Neural crest cell (in vitro differentiated cells): ENCODE results near the gene HPD. TPM values are rescaled to one million over a fixed set of nuclear protein-coding genes. Genes with fewer than 3 reads are reported as not detected.

Experiments used
- DNase-seq: peaks from one replicate; pipeline ENCODE4 v3.0.0; 2021; ENCODE audit warnings: low read depth, mixed read lengths, low spot score
- H3K27ac Mint-ChIP-seq: one replicate; pipeline ENCODE4 v1.8.0; 2021; ENCODE audit warnings: mild to moderate bottlenecking, mixed read lengths; ENCODE audit not compliant: unreplicated experiment
- H3K27me3 Mint-ChIP-seq: 2 replicates; pipeline ENCODE4 v1.8.0; 2021; ENCODE audit warnings: low read depth, mild to moderate bottlenecking, mixed read lengths
- H3K36me3 Mint-ChIP-seq: 2 replicates; pipeline ENCODE4 v1.8.0; 2021; ENCODE audit warnings: low read depth, mild to moderate bottlenecking, mixed read lengths
- H3K4me1 Mint-ChIP-seq: 2 replicates; pipeline ENCODE4 v1.8.0; 2021; ENCODE audit warnings: mixed read lengths
- H3K4me3 Mint-ChIP-seq: one replicate; pipeline ENCODE4 v1.8.0; 2021; ENCODE audit warnings: mild to moderate bottlenecking, mixed read lengths
- H3K9me3 Mint-ChIP-seq: 2 replicates; pipeline ENCODE4 v1.8.0; 2021; ENCODE audit warnings: mixed read lengths
- total RNA-seq: library from RNA; stranded (reverse); gene quantifications from 2 replicates; pipeline ENCODE4 v1.2.1, GENCODE V29; 2021
- TF ChIP-seq, protein P1 (sequence below): fragments of 200-600 bp; sonication (generic); conservative IDR thresholded peaks from 2 replicates; pipeline ENCODE4 v1.5.0; 2021; ENCODE audit warnings: antibody characterized with exemption, mild to moderate bottlenecking

The HPD gene
- total RNA-seq, 1 donor from 2014 or later: 0.21 TPM

DNA sequence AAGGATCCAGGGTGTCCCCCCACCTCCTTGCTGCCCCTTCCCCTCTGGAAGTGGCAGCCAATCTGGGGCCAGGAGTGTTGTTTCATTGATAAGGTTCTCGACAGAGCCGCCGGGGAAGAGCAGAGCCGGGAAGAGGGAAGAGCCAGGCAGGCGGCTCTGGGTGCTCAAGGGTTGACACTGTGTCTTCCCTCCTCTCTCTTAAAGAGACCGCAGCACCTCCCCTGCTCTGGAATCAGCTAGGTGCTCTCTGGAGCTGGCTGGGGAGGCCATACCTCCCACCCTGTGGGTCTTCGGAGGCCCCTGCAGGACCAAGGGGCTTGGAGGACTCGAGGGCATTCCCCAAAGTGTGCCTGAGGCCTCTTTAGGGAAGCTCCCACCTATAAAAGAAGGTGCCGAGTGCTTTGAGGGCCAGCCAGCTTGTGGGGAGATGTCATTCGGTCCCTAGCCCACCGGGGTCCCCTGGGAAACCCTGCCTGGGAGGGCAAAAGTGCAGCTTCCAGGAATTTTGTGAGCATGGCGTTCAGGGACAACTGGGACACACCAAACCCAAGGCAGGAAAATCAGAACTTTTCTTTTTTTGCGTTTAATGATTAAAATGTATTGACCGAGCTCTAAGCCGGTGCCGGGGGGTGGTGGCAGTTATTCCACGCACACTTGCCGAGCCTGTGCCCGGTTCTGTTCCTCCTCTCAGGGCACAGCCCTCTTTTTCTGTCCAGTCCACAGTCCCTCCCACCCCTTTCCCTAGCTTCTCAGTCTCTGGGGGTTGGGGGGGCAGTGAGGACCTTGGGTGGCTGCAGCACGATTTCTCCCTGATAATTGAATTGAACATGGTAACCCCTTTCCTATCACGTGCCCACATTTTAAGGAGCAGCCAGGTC is 51.9 kb downstream of the HPD start:
- Mint-ChIP-seq H3K9me3 (no peaks in the 10 kb centered on the region), H3K4me3 (peak overlapping the region; percentile 84), H3K27ac (peak overlapping the region; percentile 73), H3K36me3 (peaks cover 8% of the 10 kb centered on the region), H3K27me3 (peaks cover 8% of the 10 kb centered on the region), H3K4me1 (peaks cover 46% of the 10 kb centered on the region)
- TF ChIP-seq, protein P1, sequence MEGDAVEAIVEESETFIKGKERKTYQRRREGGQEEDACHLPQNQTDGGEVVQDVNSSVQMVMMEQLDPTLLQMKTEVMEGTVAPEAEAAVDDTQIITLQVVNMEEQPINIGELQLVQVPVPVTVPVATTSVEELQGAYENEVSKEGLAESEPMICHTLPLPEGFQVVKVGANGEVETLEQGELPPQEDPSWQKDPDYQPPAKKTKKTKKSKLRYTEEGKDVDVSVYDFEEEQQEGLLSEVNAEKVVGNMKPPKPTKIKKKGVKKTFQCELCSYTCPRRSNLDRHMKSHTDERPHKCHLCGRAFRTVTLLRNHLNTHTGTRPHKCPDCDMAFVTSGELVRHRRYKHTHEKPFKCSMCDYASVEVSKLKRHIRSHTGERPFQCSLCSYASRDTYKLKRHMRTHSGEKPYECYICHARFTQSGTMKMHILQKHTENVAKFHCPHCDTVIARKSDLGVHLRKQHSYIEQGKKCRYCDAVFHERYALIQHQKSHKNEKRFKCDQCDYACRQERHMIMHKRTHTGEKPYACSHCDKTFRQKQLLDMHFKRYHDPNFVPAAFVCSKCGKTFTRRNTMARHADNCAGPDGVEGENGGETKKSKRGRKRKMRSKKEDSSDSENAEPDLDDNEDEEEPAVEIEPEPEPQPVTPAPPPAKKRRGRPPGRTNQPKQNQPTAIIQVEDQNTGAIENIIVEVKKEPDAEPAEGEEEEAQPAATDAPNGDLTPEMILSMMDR: no peak
- no peak for DNase-seq

DNA sequence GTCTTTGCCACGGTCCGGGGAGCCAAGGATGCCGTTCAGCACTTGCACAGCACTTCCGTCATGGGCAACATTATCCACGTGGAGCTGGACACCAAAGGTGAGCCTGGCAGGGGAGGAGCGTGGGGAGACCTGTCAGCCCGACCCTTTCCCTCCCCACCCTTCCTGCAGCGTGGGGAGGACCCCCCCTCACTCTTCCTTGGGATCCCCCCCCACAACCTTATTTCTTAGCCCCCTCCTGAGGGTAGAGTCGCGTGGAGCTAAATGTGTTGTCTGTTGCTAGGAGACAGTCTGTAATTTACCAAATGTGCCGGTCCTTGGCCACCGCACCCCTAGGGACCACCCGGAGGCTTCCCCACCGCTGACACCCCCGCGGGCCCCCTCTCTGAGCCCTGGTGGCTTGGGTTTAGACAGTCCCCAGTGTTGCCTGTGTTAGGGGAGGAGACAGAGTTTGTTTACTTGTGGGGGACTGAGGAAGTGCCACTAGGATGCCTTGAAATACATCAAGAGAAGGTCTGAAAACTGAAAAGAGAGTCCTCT is 52.6 kb downstream of the HPD start:
- H3K36me3 Mint-ChIP-seq: peaks cover 14% of the 10 kb centered on the region
- H3K27me3 Mint-ChIP-seq: peaks cover 15% of the 10 kb centered on the region
- no peaks in the 10 kb centered on the region for H3K9me3 Mint-ChIP-seq
- peaks cover 47% of the 10 kb centered on the region for H3K4me1 Mint-ChIP-seq
- TF ChIP-seq, protein P1: no peak
- DNase-seq: no peak
- H3K4me3 Mint-ChIP-seq: peak overlapping the region; percentile 84
- H3K27ac Mint-ChIP-seq: peak overlapping the region; percentile 73

DNA sequence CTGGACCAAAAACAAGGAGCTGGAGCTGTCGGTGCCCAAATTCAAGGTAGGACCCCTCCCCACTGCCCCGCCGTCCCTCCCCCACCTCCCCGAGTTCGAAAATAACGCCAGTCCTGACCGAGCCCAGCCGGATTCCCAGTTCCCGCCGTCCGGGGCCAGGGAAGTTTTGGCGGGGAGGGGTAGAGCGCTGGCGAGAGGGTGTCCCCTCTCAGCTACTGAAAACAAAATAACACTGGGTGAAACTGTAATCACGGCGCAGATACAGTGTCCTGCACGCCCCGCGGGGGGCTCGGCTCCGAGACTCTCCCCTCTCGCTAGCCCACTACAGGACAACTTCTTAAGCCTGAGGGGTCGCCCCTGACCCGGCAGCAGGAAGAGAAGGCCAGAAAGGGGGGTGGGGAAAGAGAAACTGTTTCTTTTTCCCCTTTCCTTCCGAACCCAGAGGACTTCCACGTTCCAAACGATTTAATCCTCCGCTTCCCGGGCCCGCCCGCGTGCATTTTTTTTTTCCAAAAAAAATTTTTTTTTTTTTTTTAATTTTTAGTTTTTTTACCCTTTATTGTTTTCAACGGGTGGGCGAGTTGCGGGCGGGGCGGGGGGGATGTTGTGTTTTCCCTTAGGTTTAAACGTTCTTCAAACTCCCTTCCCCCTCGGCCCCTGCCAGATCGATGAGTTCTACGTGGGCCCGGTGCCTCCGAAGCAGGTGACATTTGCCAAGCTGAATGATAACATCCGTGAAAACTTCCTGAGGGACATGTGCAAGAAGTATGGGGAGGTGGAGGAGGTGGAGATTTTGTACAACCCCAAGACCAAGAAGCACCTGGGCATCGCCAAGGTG is 53.3 kb downstream of the HPD start:
- Mint-ChIP-seq H3K9me3 (no peaks in the 10 kb centered on the region), H3K36me3 (peaks cover 14% of the 10 kb centered on the region), H3K4me1 (peaks cover 42% of the 10 kb centered on the region), H3K4me3 (peak overlapping the region; percentile 84), H3K27ac (no peak overlapping the region), H3K27me3 (peaks cover 15% of the 10 kb centered on the region)
- TF ChIP-seq, protein P1: no peak
- DNase-seq: no peak

- H3K9me3 Mint-ChIP-seq: no peaks in the 10 kb centered on the region
- TF ChIP-seq, protein P1: no peak
- DNase-seq: no peak
- H3K36me3 Mint-ChIP-seq: peaks cover 13% of the 10 kb centered on the region
- peaks cover 17% of the 10 kb centered on the region for H3K27me3 Mint-ChIP-seq
- H3K4me3 Mint-ChIP-seq: peak overlapping the region; percentile 84
- H3K4me1 Mint-ChIP-seq: peaks cover 42% of the 10 kb centered on the region
- no peak overlapping the region for H3K27ac Mint-ChIP-seq
Observed at GRCh38 chr12:121804417-121805111, 54.1 kb downstream of the HPD start.

- no peaks in the 10 kb centered on the region for H3K9me3 Mint-ChIP-seq
- TF ChIP-seq, protein P1: no peak
- no peak for DNase-seq
- peak within 1 kb of the TSS; percentile 93 for H3K4me3 Mint-ChIP-seq
- H3K27me3 Mint-ChIP-seq: peaks cover 21% of the 10 kb centered on the region
- H3K36me3 Mint-ChIP-seq: peaks cover 10% of the 10 kb centered on the region
- H3K27ac Mint-ChIP-seq: peak within 1 kb of the TSS; percentile 99
- peaks cover 47% of the 10 kb centered on the region for H3K4me1 Mint-ChIP-seq
Observed at GRCh38 chr12:121803861-121804416, 54.7 kb downstream of the HPD start, which contains the start of gene SETD1B. TSS of gene SETD1B (plus strand) at chr12:121804009. CDS start at chr12:121804738, 729 bp downstream.
